Central memory CD4-positive, alpha-beta T cell (primary cell): Measurements from ENCODE around the gene FLVCR1.
"Not testable (repeated sequence)": the region's sequence is repeated elsewhere in the genome, so short reads cannot be mapped to it uniquely, and the experiment has no call there.

Experiments used
- DNase-seq: peaks from one replicate; pipeline ENCODE4 v3.0.0; 2022

FLVCR1 gene

DNA sequence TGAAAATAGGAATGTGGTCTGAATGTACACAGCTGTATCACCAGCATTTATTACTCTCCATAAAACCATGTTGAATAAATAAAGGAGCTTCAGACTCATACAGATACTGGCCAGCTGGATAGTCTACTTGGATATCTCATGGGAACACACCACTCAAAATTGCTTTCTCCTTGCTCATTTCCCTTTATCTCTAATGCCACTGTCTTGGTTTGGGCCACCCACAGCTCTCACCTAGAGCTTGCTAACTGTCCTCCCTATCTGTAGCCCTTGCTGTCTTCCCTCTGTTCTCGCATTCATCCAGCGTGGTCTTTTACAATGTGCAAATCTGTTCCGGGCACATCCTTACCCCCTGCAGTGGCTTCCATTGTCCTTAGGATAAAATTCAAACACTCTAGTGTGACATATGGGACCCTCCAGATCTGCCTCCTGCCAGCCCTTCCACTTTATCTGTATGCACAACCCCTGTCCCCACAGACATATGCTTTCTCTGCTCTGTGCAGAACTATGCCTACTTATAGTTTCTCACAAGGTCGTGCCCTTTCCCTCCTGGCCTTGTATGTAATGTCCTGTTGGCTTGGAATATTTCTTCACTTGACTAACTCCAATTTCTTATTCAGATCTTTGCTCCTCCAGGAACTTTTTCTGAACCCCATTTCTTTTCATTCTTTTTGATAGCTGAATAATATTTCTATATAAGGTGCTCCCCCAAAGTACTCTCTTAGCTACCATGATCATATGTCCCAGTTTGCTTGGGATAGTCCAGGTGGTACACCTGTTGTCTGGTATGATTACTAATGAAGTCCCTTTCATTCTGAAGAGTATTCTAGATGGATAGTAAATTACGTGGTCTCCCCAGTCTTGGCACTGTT is 2.9 kb downstream of the FLVCR1 start:
- DNase-seq, result no peak

DNA sequence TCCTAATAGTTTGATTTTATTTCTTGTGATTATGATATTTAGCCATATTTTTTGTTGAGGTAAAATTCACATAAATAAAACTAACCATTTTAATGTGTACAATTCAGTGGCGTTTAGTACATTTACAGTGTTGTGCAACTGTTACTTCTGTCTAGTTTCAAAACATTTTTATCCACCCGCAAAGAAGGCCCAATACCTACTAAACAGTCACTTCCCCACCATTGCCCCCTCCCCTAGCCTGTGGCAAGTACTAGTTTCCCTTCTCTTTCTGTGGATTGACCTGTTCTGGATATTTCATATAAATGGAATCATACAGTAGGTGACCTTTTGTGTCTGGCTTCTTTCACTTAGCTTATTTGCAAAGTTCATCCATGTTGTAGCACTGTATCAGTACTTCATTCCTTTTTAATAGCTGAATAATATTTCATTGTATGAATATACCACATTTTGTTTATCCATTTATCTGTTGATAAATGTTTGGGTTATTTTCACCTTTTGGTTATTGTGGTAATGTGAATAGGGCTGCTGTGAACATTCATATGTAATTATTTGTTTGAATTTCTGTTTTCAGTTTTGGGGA is 4.1 kb downstream of the FLVCR1 start:
- no peak for DNase-seq

DNA sequence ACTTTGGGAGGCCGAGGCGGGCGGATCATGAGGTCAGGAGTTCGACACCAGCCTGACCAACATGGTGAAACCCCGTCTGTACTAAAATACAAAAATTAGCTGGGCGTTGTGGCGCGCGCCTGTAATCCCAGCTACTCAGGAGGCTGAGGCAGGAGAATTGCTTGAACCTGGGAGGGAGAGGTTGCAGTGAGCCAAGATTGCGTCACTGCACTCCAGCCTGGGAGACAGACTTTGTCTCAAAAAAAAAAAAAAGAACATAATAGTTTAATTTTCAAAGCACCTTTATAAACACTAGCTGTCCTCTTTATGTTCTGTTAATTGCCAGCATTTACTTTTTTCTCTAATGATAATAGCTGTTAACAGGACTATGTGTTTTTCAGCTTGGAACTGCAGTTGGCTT is 5.3 kb downstream of the FLVCR1 start:
- not testable (repeated sequence) for DNase-seq

- no peak for DNase-seq
These were observed 6.1 kb downstream of the FLVCR1 start for GRCh38 chr1:212864201-212864600.

DNA sequence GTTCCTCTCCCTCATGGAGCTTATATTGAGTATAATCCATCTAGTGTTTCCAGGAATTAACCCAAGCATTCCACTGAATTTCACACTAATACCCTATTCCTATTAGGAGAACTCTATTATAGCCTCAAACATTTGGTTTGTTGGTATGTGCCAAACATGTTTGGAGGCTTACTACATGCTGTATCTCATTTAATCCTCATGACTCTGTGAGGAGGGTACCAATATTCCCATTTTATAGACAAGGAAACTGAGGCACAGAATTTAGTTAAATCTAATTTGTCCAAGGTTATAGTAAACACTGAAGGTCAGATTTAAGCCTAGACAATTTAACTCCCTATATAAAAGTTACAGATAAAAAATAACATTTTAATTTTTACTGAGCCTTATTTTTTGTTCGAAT is 9.1 kb downstream of the FLVCR1 start:
- no peak for DNase-seq

- no peak for DNase-seq
These were observed 13.9 kb downstream of the FLVCR1 start for GRCh38 chr1:212871976-212872375.

DNA sequence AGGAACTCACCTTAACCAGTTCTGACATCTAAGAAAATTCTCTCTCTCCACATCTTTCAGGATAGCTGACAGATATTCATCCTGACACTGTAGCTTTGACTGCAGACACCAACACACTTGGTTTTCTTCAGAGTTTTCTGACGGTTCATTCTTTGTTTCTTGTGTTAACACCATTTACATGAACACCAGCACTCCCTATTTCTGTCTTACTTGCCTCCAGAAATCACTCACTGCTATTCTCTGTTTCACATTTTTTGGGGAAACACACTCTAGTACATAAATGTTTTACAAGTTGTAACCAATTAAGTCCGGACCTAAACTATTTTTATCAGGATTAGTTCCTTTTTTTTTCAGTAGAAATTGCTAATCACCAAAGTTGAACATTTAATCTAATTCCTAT is 15.4 kb downstream of the FLVCR1 start:
- no peak for DNase-seq

GRCh38 chr1:212878418-212878817 is 20.3 kb downstream of the FLVCR1 start:
- DNase-seq, result no peak

GRCh38 chr1:212879947-212880690 is 22.0 kb downstream of the FLVCR1 start:
- DNase-seq, result no peak

GRCh38 chr1:212884592-212884991 is 26.5 kb downstream of the FLVCR1 start:
- no peak for DNase-seq

DNA sequence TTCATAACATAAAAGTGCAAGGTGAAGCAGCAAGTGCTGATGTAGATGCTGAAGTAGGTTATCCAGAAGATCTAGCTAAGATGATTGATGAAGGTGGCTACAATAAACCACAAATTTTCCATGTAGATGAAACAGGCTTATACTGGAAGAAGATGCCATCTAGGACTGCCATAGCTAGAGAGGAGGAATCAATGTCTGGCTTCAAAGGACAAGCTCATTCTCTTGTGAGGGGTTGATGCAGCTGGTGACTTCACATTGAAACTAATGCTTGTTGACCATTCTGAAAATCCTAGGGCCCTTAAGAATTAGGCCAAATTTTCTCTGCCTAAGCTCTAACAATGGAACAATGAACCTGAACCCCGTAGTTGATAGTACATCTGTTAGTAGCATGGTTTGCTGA is 34.0 kb downstream of the FLVCR1 start:
- no peak for DNase-seq

DNA sequence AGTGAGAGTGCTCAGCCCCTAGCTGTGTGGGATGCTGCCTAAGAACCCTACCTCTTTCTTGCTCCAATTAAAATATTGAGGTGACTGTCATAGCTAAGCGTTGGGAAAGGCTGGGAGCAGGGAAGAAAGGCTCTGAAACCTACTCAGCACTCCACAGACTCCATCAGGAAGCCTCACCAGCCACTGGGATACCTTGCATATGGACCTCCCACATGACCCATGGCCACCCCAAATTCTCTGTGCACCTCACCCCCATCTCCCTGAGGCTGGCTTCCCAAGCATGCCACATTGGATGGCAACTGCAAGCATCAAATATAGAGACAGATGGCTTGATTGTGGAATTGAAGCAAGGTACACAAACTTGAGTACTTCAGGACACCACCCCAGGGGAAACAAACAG is 41.8 kb downstream of the FLVCR1 start:
- no peak for DNase-seq

DNA sequence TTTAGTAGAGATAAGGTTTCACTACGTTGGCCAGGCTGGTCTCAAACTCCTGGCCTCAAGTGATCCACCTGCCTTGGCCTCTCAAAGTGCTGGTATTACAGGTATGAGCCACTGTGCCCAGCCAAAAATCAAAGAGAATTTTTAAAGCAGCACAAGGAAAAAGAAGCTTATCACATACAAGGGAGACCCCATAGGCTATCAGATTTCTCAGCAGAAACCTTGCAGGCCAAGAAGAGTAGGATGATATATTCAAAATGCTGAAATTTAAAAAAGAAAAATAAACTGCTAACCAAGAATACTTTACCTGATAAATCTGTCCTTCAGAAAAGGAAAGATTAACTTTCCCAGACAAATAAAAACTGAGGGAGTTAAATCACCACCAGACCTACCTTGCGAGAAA is 43.2 kb downstream of the FLVCR1 start:
- DNase-seq, result no peak

DNA sequence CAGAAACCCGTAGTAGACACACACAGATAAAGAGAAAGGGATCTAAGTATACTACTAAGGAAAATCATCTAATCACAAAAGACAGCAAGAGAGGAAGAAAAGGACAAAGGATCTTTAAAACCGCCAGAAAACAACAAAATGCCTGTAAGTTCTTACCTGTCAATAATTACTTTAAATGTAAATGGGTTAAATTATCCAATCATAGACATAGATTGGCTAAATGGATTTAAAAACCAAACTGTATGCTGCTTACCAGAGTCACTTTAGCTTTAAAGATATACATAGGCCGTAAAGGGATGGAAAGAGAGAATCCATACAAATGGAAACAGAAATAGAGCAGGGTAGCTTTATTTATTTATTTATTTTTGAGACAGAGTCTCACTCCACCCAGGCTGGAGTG is 44.0 kb downstream of the FLVCR1 start:
- DNase-seq, result no peak

DNA sequence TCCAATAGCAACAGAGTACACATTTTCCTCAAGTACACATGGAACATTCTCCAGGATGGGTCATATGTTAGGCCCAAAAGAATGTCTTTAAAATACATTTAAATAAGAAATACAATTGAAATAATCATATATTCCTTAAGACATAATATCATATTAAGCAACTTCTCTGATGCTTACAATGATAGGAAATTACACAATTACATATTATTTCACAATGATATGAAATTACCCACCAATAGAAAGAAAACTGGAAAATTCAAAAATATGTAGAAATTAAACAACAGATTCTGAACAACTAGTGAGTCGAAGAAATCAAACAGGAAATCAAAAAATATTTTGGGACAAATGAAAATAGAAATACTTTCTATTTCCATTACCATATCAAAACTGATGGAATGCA is 45.6 kb downstream of the FLVCR1 start:
- DNase-seq, result no peak

DNA sequence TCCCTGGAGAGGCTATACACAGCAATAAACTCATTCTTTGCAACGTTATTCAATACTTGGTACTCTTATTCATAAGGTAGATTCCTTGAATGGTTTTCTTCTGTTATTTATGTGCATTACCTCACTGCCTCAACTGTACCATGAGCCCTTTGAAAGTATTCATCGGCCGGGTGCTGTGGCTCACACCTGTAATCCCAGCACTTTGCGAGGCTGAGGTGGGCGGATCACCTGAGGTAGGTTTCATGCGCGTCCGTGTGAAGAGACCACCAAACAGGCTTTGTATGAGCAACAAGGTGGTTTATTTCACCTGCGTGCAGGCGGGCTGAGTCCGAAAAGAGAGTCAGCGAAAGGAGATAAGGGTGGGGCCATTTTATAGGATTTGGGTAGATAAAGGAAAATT is 50.0 kb downstream of the FLVCR1 start:
- not testable (repeated sequence) for DNase-seq

- no peak for DNase-seq
These were observed 50.9 kb downstream of the FLVCR1 start for GRCh38 chr1:212908971-212909370.

GRCh38 chr1:212909652-212910063 is 51.6 kb downstream of the FLVCR1 start:
- no peak for DNase-seq

GRCh38 chr1:212910213-212910612 is 52.1 kb downstream of the FLVCR1 start:
- not testable (repeated sequence) for DNase-seq

DNA sequence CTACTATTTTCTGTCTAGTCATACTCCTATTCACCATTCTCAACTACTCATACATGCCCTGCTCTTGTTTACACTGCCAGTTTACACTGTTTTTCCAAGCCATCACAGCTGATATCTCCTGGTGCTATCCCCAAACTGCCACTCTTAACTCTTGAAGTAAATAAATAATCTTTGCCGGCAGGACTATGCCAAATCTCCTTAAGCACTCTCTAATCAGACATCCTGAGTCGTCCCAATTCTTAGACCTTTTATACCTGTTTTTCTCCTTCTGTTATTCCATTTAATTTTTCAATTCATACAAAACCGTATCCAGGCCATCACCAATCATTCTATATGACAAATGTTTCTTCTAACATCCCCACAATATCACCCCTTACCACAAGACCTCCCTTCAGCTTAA is 55.6 kb downstream of the FLVCR1 start:
- DNase-seq, result not testable (repeated sequence)

DNA sequence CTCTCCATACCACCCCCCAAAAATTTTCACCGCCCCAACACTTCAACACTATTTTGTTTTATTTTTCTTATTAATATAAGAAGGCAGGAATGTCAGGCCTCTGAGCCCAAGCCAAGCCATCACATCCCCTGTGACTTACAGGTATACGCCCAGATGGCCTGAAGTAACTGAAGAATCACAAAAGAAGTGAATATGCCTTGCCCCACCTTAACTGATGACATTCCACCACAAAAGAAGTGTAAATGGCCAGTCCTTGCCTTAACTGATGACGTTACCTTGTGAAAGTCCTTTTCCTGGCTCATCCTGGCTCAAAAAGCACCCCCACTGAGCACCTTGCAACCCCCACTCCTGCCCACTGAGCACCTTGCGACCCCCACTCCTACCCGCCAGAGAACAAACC is 56.0 kb downstream of the FLVCR1 start:
- DNase-seq, result not testable (repeated sequence)

DNA sequence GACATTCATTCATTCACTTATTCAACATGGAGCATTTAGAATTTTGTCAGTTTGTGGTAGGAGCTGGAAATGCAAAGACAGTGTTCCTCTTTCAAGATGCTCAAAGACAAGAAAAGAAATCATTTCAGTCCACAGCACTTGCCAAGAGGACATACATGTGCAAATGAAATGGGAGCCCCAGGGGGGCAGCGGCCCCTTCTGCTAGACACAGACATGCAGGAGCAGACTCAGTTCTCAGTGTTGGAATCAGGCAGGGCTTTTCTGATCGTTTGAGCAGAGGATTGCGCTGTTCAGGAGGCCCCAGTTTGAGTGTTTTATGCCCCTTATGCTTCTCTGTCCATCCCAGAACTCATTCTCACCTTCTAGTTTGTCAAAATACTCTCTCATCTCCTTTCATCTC is 56.7 kb downstream of the FLVCR1 start:
- no peak for DNase-seq

DNA sequence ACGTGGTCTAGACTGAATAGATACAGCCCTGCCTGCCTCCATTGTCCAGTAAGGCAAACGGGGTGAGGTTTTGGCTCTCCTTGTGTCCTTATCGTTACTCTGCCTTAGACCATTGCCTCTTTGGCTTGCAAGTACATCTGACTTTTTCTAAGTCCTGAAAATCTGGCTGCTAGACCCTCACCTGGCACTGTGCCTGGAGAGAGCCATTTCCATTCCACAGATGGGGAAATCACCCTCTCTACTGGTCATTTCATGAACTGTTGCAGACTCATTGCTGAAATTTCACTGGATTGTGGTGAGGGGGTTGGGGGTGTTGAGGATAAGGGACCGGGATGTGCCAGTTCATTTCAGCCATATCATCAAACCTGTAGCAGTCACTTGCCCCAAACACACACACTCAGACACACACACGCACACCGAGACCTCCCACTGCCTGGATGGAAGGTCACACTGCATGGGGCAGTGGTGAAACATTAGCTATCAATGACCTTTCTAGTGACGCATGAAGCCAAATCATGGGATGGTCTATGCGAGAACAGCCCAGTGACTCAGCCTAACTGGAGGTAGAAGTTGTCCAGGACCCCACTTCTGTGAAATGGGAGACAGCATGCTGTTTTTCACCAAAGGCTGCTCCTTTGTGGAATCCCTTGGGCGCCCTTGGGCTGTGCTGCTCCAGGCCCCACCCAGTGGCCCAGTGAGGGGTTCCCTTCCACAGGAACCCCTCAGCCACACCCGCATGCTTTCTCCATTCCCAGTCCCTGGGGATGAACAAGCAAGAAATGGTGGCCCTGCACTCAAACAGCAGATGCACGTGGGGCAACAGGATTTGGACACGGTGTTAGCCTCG is 57.4 kb downstream of the FLVCR1 start:
- no peak for DNase-seq
